EH (cell line): ENCODE data around the gene VPS4B.
"Not testable (repeated sequence)": the region's sequence is repeated elsewhere in the genome, so short reads cannot be mapped to it uniquely, and the experiment has no call there.

Source experiments
- DNase-seq: peaks from one replicate; pipeline ENCODE4 v3.0.0-alpha.2; 2015; ENCODE audit warnings: low read depth

VPS4B gene

DNA sequence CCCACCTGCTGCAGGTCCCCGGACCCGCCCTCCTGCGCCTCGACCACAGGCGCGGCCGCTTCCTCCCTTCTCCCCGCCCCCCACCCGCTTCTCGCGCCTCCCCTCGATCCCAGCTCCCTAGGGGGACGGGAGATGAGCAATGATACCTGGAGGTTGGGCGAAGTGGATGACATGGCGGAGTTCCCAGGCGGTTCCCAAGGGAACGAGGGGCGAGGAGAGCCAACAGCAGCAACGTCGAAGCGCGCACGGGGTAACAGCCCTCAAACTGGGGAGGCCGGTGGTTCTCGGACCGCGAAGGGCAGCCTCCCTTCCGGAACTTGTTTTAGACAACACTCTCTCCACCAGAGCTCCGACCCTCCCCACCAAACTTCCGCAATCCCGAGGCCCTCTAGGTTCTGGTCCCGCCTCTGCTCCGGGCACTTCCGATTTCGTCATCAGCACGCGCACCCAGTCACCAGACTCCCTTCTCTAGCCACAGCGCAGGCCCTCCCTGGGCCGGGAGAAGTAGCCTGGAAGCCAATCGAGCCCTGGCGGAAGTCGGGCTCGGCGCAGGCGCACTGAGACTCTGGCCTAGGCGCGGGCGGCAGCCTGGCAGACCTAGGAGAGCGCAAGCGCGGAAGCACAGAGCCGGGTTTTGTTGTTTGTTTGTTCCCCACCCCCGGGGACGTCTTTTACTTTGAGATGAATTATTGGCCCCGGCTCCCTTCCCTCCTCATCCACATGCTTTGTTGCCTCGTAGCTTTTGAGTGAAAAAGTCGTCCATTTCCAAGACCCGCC is at the start of gene VPS4B:
TSS of gene VPS4B (minus strand) at position 390 of the 777 bp plus-strand sequence. CDS start at position 173, 217 bp downstream.
- DNase-seq, result peak; percentile 99

DNA sequence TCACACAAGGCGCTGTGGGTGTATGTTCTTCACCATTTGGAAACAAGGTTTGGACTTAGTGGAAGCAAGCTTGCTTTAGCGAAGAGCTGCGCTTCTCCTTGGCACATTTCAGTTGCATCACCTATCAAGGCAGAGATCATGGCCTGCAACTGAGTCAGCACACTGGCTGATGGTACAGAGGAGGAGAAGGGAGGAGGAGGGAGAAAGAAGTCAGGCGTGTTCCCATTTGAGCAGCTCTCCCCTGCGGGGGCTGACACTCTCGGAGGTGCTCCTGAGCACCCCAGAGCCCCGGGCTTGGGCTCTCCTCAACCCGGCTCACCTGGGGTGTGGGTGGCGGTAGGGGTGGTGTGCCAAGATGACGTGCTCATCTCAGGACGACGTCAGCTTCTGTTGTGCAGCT is 48.5 kb upstream of the VPS4B start:
- no peak for DNase-seq

DNA sequence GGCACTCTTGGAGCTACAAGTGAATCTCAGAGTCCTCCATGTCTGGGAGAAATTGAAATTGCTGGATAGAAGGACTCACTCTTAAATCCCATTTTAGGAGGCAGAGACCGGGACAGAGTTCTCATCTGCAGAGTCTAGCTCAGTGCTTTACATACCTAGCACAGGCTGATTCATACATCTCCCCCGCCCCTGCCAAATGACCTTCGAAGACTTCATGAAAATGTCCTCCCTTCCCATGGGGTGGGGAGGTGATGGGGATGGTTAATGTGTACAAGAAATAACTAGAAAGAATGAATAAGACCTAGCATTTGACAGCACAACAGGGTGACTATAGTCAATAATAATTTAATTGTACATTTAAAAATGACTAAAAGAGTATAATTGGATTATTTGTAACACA is 46.3 kb upstream of the VPS4B start:
- no peak for DNase-seq

DNA sequence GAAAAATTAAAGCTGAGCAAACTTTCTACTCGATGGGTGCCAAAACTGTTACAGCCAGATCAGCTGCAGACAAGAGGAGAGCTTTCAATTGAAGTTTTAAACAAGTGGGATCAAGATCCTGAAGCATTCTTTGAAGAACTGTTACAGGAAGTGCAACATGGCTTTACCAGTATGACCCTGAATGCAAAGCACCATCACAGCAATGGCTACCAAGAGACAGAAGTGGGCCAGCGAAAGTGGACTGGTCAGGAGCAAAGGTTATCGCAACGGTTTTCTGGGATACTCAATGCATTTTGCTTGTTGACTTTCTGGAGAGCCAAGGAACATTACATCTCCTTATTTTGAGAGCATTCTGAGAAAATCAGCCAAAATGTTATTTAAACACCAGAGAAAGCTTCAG is 45.4 kb upstream of the VPS4B start:
- DNase-seq, result no peak

DNA sequence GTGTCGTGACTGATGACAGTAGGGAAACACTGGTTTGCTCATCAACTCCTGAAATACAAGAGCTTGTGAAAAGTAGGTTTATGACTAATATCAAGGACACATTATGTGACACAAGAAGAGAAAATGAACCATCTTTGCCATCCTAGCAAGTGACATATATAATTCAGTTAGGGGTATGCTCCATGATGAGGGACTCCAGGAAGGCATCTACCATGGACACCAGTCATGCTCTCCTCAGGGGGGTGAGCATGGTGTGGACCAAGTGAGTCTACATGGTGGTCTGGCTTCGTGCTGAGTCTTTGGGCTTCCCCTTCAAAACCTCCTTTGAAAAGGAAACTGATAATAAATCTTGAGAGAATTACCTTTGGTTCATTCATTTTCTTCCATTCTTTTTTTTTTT is 42.8 kb upstream of the VPS4B start:
- no peak for DNase-seq

DNA sequence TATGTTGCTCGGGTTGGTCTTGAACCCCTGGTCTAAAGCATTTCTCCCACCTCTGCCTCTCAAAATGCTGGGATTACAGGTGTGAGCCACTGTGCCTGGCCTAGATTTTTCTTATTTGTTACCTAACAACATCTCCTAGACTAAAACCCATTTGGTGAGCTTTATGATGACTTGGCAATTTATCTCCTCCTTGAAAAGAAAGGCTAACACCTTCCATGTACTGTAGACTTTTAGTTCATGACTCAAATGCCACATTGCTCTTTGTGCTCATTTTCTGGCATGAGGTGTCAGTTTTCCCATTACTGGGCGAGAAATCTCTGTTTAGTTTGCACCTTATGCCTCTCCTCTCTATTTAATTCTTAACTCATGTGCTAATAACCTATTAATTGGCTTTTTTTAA is 42.2 kb upstream of the VPS4B start:
- DNase-seq, result no peak

DNA sequence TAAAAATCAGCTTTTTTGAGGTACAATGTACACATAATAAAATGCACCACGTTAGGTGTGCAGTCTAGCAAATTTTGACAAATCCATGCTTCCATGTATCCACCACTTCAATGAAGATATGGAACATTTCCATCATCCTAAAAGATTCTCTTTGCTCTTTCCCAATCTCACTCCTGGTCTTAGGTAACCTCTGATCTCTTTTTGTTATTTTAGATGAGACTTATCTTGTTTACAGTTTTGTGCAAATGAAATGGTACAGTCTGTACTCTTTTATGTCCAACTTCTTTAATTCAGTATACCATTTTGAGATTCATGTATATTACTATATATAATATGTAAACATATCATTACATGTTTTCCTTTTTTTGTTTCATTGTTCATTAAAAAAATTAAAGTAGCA is 38.1 kb upstream of the VPS4B start:
- DNase-seq, result no peak

DNA sequence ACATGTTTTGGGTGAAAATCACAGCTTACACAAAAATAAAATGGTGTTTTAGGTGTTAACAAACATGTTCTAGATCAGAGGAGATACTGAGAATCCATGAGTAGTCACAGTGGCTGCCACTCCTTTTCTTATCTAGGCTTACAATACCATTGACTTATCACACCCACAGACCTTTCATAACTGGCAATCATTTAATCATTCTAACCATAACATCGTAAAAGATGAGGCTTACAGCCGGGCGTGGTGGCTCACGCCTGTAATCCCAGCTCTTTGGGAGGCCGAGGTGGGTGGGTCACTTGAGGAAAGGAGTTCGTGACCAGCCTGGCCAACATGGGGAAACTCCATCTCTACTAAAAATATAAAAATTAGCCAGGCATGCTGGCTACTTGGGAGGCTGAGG is 35.7 kb upstream of the VPS4B start:
- no peak for DNase-seq

DNA sequence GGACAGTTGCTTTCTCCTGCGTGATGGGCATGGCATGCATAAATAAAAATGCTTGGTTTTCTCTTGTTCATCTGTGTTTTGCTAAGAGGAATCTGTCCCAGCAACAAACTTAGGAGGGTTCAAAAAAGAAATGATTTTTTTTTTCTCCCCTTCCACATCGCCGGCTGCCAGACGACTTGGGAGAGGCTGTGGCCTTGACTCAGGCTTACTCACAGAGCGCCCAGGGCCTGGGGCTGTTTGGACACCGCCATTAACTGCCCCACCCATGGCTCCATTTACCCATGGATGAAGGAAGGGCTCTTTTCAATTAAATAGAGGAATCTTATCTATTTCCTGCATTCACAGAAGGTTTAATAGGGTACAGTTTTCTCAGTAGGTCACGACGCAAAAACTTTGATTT is 32.2 kb upstream of the VPS4B start:
- peak; percentile 91 for DNase-seq

DNA sequence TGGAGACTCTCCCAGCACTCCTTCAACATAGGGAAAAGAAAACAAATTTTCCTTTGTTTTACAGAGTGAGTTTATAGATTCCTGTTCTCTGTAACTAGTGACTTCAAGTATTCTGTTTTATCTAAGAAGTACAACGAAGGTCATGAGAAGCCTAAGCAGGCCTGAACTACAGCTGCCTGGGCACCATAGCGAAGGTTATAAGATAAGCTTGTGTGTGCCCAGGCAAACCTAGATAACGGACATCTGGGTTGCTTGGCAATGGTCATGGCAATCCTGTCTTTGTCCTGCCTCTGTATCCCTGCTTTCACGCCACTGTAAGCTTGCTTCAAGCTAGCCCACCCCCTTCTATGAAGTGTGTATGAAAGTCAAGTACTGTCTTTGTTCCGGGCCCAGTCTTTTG is 30.5 kb upstream of the VPS4B start:
- not testable (repeated sequence) for DNase-seq

DNA sequence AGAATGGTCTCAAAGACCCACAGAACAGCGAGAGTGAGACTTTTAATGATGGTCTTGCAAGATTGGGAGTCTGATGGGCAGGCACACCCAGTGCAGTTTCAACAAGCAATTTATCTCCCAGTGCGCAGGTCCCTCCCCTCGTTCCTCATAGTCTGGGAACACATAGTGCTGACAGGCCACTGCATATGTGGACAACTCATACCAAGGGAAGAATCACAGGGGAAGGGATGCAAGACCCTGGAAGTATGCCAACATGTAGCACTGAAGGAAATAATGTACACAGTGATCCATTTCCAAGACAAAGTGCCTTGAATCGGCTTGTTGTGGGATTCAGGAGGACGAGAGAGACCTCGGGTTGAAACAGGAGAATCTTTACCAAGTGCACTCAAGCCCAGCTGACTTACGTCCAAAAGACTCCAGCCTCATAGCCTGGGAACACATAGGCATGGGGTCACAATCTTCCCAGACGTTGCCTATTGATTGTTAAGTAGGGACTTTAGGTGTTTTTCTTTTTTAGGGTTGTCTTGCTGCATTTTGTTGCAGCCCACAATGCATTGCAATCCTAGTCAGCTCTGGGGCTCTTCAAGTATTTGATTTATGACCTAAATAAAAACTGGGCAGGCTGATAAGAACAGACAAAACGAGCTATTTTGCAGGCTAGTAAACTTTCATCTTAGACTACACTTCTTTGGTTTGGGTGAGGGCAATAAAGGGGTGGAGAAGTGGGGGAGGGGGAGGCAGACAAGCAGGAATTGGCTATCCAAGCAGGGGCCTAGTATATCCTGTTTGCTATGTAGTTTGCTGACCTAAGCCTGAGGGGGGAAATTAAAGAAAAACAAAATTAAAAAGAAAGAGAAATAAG is 29.8 kb upstream of the VPS4B start:
- DNase-seq, result peak; percentile 46

DNA sequence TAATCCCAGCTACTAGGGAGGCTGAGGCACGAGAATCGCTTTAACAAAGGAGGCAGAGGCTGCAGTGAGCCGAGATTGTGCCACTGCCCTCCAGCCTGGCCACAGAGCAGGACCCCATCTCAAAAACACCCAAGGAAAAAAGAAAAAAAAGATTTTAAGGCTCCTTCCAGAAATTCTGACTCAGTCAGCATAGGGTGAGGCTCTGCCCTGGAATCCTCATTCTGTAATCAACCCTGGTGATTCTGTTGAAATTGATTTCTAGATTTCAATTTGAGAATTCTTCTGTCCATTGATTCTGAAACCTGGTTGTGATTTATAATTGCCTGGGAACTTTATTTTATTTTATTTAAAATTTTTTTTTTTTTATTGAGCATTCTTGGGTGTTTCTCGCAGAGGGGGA is 27.1 kb upstream of the VPS4B start:
- no peak for DNase-seq

DNA sequence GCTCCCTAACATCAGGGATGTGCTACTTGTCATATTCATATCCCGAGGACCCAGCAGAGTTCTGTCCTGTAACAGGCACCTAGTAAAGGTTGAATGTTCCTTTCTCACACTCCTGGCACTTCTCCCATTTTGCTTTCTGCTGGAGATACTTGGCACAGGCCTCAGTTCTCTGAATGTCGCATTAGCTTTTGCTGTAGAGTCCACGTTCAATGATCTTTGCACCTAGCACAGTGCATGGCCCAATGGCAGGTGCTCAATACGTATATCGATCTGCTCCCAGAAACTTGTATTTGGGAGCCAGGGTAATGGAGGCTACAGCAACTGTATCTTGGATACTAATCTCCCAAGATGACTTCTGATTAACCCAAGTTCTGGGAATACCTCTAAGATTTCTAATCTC is 24.8 kb upstream of the VPS4B start:
- no peak for DNase-seq

DNA sequence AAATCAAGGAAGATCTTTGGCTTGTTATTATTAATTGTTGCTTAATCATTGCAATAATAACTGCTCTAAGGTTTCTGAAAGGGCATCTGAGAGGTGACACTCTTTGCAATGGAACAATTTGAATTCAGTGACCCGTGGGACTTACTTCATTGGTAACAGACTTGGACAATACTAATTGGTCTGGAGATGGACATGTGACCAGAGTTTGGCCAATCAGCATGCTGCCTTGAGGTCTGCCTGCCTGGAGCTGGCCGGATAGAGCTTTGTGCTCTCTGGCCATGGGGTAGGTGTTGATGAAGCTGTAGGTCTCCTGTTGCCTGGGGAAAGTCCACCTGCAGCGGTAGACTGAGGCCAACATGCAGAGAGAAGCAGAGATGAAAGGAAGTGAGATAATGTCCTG is 24.0 kb upstream of the VPS4B start:
- DNase-seq, result no peak

DNA sequence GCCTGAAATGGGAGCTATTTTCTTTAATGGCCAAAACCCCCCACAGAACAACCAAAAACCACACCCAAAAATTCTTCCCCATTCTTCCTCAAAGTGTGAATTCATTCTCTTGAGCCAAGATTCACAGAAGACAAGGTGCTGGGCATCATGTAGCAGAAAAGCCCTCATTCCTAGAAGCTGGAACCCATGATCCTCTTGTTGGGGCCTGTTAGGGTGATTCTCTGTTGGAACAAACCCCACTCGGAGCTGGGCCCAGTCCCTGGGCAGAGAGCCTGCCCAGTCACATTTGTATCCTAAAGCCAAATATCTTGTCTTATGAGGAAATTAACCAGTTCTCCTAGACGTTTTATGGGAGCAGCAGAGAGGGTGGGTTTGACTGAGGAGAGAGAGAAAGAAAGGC is 22.8 kb upstream of the VPS4B start:
- DNase-seq, result no peak

DNA sequence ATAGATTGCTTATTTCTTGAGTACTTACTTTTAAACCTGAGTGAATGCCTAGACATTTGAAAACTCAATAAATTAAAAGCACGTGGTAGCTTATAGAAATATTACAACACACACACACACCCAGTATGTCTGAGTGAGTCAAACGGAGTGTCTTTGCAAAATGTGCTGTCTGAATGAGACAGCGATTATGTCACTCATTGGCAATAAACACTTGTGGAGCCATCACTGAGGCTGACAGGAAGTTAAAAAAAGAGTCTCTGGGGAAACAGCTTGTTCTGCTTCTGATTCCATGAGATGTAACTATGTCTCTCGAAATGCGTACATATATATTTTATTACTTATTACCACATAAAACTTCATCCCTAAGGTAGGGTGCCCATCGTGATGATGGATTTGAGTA is 22.3 kb upstream of the VPS4B start:
- peak; percentile 84 for DNase-seq

DNA sequence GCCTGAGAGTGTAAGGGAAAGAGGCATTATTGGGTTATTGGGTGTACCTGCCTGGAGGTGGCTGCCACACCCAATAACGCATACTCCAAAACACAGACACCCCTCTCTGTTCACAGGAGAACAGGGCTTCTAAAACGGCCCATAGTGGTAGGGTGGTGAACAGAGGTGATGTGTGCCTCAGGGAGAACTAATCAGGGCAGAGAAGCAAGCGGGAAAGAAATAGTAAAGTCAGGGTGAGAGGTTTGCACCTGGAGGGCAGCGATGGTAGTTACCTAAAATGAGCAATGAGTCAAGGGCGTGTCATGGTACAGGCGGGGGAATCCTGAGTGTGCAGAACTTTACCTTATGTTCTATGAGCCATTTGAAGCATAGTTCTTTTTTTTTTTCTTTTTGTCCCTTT is 21.6 kb upstream of the VPS4B start:
- DNase-seq, result no peak

DNA sequence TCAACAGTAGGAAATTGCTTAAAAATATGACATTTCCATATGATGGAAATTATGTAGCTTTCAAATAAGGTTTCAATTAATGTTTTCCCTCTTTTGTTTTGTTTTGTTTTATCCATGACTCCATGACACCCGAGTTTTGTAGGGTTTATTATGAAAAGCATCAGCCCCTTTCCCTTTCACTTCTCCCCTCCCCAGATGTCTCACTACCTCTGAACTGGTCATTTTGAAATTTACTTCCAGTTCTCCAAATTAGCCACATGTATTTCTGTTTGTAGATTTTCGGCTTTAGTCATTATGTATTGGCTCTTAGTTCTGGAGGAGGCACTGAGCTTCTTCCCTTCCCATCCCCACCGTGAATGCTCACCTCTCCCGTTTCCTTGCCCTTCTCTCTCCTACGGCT is 18.6 kb upstream of the VPS4B start:
- no peak for DNase-seq

DNA sequence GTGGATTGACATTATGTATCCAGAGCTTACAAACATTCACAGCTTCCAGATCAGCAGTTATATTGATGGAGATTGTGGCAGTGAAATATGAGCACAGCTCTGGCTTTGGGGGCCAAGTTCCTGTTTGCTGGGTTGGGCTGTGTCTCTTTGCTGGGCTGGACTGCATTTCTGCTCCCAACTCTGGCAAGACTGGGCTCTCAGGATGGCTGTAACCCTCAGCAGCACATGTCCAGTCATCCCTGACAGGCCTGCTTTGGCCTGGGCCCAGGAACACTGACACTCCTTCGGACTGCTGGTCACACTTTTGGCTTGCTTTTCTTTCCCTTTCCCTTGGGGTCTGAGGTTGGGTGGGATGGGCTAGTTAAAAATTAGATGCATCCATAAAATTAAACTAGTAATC is 17.9 kb upstream of the VPS4B start:
- peak; percentile 70 for DNase-seq

DNA sequence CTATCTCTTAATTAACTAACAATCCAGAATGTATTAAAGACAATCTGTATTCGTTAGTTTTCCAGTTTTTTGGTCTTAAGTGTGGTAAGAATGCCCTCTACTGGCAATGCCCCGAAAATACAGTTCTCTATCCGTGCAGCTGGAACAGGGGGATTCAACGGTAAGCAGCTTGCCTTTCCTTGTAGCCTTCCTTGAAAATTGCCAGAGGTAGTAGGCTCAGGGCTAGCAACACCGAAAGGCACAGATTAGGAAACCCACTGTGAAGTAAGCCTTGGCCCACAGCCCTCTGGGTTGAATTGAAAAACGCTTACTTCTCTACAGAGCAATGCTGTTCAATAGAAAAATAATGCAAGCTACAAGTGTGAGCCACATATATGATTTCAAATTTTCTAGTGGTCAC is 17.1 kb upstream of the VPS4B start:
- DNase-seq, result peak; percentile 65

DNA sequence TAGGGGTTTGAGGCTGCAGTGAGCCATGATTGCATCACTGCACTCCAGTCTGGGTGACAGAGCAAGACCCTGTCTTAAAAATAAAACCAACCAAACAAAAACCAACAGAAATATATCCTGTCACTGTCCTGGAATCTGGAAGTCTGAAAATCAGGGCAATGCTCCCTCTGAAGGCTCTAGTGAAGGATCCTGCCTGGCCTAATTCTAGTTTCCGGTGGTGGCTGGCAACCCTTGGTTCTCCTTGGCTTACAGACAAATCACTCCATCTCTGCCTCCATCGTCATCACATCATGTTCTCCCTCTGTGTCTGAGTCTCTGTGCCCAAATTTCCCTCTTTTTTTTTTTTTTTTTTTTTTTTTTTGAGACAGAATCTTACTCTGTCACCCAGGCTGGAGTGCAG is 15.9 kb upstream of the VPS4B start:
- peak; percentile 23 for DNase-seq

DNA sequence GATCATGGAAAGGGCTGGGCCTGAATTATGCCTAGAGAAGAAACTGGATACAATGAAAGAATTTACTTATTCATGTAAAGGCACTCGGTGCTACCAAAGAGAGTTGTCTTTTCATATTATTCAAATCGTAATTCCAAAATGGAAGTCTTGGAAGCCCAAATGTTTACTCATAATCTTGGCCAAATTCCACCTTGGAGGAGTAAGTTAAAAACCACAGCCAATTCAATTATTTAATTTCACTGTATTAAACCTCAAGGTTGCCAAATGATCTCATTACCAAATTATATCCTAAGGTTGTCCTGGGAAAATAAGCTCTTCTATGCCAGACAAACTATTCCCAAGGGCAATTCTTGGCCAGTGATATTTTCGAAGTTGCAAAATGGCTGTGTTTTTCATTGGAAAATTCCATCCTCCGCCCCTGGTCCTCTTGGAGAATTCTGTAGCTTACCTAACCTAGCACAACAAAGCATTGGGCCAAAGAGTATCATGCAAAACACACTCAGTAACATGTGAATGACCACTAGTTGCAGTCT is 11.1 kb upstream of the VPS4B start:
- peak; percentile 59 for DNase-seq

DNA sequence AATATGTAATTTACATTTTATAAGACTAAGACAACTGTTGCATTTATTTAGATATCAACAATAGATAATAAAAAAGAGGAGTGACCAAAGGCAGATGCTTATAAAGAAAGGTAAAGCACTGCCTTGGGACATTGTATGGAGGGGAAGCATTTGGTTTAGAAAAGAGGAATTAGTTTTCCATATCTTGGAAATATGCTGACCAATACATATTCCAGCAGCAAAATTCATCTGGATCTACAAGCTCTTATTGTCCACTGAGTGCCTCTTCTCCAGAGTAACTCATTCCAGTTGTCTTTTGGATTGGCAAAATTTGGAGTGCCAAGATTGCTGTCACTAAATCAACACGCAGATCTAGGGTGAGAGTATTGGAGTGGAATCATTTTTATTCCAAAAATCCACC is 8.9 kb upstream of the VPS4B start:
- no peak for DNase-seq
